Loucy (cell line): ENCODE measurements around the gene PDE10A.

Experiments
- CTCF ChIP-seq: fragments of 200-600 bp; sonication (generic); conservative IDR thresholded peaks from 2 replicates; pipeline ENCODE4 v1.5.1; 2014; ENCODE audit warnings: mild to moderate bottlenecking, antibody characterized with exemption, low read length
- EZH2phosphoT487 ChIP-seq: fragments of 200-600 bp; IDR thresholded peaks from 2 replicates; pipeline ENCODE4 v1.6.1; 2018; ENCODE audit warnings: antibody characterized with exemption, mild to moderate bottlenecking, moderate library complexity, borderline replicate concordance

DNA sequence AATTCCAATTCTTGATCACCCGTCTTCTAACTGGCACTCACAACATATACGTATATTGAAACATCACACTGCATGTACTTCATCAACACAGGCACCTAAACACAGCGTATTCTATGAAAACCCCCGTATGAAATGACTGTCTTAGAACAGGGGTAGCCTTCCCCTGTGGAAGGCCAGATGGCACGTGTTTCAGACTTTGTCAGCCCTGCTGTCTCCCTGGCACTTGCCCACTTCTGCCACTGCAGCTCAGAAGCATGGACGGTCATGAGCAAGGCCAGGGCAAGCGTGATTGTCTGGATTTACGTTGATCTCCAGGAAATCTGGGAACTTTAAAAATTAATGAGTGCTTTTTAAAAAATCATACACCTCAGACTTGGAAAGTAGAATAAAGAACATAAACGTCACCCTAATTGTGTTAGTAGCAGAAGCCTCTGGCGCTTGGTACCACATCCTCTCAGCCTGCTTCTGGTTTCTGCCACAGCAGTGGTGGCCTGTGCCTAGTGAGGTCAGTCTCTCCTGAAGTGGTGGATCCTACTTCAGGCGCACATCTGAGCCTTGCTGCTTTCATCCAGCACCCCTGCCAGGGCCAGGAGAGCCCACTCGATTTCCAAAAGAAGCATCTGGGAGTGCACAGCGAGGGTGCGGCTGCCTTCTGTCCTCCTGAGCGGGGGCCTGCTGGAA is 18.3 kb downstream of the PDE10A start:
- TF ChIP-seq CTCF (no peak), EZH2phosphoT487 (no peak)
